OCI-LY7 (cell line): ENCODE measurements around the gene ARIH1. TPM values are rescaled to one million over a fixed set of nuclear protein-coding genes. Genes with fewer than 3 reads are reported as not detected.
A peak's percentile ranks its signal among the peaks of the same experiment; 100 is the strongest.

ENCODE experiments used
- BruUV-seq: library from RNA; stranded (reverse); fragments of 400-500 nt; replicated peaks from 2 replicates; lab custom pipeline; 2021; lab: Mats Ljungman, UMichigan
- CTCF ChIA-PET: fragments of 300-600 bp; sonication (Branson Sonifier 250); formaldehyde crosslinking; loops from one replicate; lab custom pipeline; 2022; ENCODE audit warnings: antibody characterized with exemption; ENCODE audit not compliant: unreplicated experiment; lab: Charles Lee
- POLR2A ChIA-PET: fragments of 300-600 bp; sonication (Branson Sonifier 250); formaldehyde crosslinking; loops from one replicate; lab custom pipeline; 2022; ENCODE audit warnings: antibody characterized with exemption; lab: Charles Lee
- DNase-seq: peaks from one replicate; pipeline ENCODE4 v3.0.0-alpha.2; 2015; ENCODE audit warnings: low spot score
- H2AFZ ChIP-seq: fragments of 200-600 bp; sonication (generic), shearing (Covaris generic); 2 replicates; pipeline ENCODE4 v1.6.1; 2014; ENCODE audit warnings: mild to moderate bottlenecking, antibody characterized with exemption, low read length, moderate library complexity
- H3K27ac ChIP-seq: fragments of 200-600 bp; sonication (generic); 2 replicates; pipeline ENCODE4 v1.5.1; 2014; ENCODE audit warnings: mixed run types, low read depth, mild to moderate bottlenecking, moderate library complexity, low read length, inconsistent platforms; ENCODE audit not compliant: poor library complexity, severe bottlenecking
- H3K36me3 ChIP-seq: fragments of 200-600 bp; sonication (generic); 2 replicates; pipeline ENCODE4 v1.6.1; 2014; ENCODE audit warnings: mild to moderate bottlenecking, antibody characterized with exemption, low read length, moderate library complexity, mixed read lengths; ENCODE audit not compliant: insufficient read depth
- H3K4me1 ChIP-seq: fragments of 200-600 bp; sonication (generic); 2 replicates; pipeline ENCODE4 v1.5.1; 2014; ENCODE audit warnings: mild to moderate bottlenecking, low read length; ENCODE audit not compliant: insufficient read depth, poor library complexity, severe bottlenecking
- H3K4me2 ChIP-seq: fragments of 200-600 bp; sonication (generic); 2 replicates; pipeline ENCODE4 v1.6.1; 2014; ENCODE audit warnings: mild to moderate bottlenecking, low read length
- H3K4me3 ChIP-seq: fragments of 200-600 bp; sonication (generic); 2 replicates; pipeline ENCODE4 v1.5.1; 2014; ENCODE audit warnings: mild to moderate bottlenecking, low read depth, low read length; ENCODE audit not compliant: poor library complexity, severe bottlenecking
- H3K79me2 ChIP-seq: fragments of 200-600 bp; sonication (generic); 2 replicates; pipeline ENCODE4 v1.6.1; 2016; ENCODE audit warnings: low read depth, mild to moderate bottlenecking, low read length, moderate library complexity, mixed read lengths; ENCODE audit not compliant: insufficient read depth
- H3K9me2 ChIP-seq: fragments of 200-600 bp; sonication (generic); 2 replicates; pipeline ENCODE4 v1.6.1; 2016; ENCODE audit warnings: mild to moderate bottlenecking, low read length, mixed read lengths; ENCODE audit not compliant: insufficient read depth
- H3K9me3 ChIP-seq: fragments of 200-600 bp; sonication (generic); 2 replicates; pipeline ENCODE4 v1.6.1; 2014; ENCODE audit warnings: mild to moderate bottlenecking, mixed run types, low read length, mixed read lengths
- H4K20me1 ChIP-seq: fragments of 200-600 bp; sonication (generic); 2 replicates; pipeline ENCODE4 v1.6.1; 2014; ENCODE audit warnings: mild to moderate bottlenecking, antibody characterized with exemption, low read length, moderate library complexity, mixed read lengths; ENCODE audit not compliant: insufficient read depth
- EZH2phosphoT487 ChIP-seq: fragments of 200-600 bp; sonication (generic); IDR thresholded peaks from 2 replicates; pipeline ENCODE4 v1.6.1; 2018; ENCODE audit warnings: low read depth, borderline replicate concordance, mild to moderate bottlenecking, mixed run types, antibody characterized with exemption, low read length, moderate library complexity, mixed read lengths
- intact Hi-C: fragments of 100-400 bp; cut with micrococcal nuclease; formaldehyde crosslinking; loops from one replicate; pipeline ENCODE4 v1.10.0; 2022; ENCODE audit not compliant: unreplicated experiment
- total RNA-seq, 2 experiments: library from RNA; depleted of rRNA in 1 of 2; stranded (reverse); fragments of >200 nt in 1 of 2; shearing (Covaris generic) in 1 of 2; gene quantifications; 2 replicates each; pipeline ENCODE4 v1.2.3, GENCODE V29; 2014 to 2022
- TF ChIP-seq, protein P1 (sequence below): fragments of 200-600 bp; sonication (generic); conservative IDR thresholded peaks from 2 replicates; pipeline ENCODE4 v1.5.1; 2014; ENCODE audit warnings: mild to moderate bottlenecking, antibody characterized with exemption, low read length, moderate library complexity, mixed read lengths

Gene ARIH1
- total RNA-seq, 2 experiments from 2014 or later: 33.0 to 142 TPM

DNA sequence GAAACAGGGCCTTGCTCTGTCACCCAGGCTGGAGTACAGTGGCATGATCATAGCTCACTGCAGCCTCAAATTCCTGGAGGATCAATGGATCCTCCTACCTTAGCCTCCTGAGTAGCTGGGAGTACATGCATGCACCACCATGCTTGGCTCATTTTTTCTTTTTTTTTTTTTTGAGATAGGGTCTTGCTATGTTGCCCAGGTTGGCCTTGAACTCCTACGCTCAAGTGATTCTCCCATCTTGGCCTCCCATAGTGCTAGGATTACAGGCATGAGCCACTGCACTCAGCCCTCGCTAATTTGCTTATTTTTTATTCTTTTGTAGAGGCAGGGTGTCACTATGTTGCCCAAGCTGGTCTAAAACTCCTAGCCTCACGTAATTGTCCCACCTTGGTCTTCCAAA lies 6.0 kb upstream of the ARIH1 start:
- Histone ChIP-seq H3K27ac (no peak overlapping the region), H2AFZ (no peak overlapping the region), H3K4me3 (no peak overlapping the region), H3K9me3 (no peaks in the 10 kb centered on the region), H3K9me2 (no peaks in the 10 kb centered on the region), H3K4me1 (peaks cover 10% of the 10 kb centered on the region), H3K4me2 (no peak overlapping the region), H4K20me1 (no peaks in the 10 kb centered on the region), H3K36me3 (no peaks in the 10 kb centered on the region), H3K79me2 (no peaks in the 10 kb centered on the region; the same call in 1 of the 2 replicates)
- TF ChIP-seq, protein P1, sequence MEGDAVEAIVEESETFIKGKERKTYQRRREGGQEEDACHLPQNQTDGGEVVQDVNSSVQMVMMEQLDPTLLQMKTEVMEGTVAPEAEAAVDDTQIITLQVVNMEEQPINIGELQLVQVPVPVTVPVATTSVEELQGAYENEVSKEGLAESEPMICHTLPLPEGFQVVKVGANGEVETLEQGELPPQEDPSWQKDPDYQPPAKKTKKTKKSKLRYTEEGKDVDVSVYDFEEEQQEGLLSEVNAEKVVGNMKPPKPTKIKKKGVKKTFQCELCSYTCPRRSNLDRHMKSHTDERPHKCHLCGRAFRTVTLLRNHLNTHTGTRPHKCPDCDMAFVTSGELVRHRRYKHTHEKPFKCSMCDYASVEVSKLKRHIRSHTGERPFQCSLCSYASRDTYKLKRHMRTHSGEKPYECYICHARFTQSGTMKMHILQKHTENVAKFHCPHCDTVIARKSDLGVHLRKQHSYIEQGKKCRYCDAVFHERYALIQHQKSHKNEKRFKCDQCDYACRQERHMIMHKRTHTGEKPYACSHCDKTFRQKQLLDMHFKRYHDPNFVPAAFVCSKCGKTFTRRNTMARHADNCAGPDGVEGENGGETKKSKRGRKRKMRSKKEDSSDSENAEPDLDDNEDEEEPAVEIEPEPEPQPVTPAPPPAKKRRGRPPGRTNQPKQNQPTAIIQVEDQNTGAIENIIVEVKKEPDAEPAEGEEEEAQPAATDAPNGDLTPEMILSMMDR: no peak
- TF ChIP-seq EZH2phosphoT487: no peak
- no peak for DNase-seq
- intact Hi-C loops: no loop called here
- ChIA-PET CTCF (no interaction called here), POLR2A (interaction anchor here (0.5 kb wide), 1 partner anchor 17 kb away, joined by 4 read pairs; no protein-coding TSS in a partner anchor)
- no TSS peak for BruUV-seq

DNA sequence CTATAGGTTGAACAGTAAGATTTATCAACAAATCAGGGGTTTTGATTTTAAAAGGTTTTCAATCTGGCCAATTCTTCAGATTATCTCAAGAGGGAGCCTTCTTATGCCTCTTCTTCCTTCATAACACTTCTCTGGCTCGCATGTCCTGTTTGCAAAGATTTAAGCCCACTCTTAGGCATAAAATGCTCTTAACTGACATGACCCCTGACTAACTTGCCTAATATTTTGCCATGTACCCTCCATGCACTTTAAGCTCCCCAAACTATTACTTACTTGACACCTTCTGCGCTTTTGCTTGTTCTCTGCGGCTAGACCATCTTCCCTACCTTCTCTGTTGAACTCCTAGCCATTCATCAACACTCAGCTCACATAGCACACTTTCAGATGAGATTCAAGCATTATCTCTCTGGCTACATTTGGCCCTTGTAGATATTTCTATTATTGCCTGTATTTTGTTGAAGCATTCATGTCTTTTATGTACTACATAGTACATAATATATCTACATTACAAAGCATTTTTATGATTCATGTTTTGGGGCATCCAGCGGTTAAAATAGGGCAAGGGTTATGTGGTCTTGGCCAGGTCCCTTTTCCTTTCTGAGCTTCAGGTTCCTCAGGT lies 1.0 kb upstream of the ARIH1 start:
- Histone ChIP-seq H3K9me3 (no peaks in the 10 kb centered on the region), H3K79me2 (peaks cover 37% of the 10 kb centered on the region), H3K4me1 (peaks cover 30% of the 10 kb centered on the region), H2AFZ (peak overlapping the region; percentile 77), H3K4me3 (peak overlapping the region; percentile 94), H3K9me2 (no peaks in the 10 kb centered on the region), H3K27ac (peak overlapping the region; percentile 85), H4K20me1 (peaks cover 20% of the 10 kb centered on the region), H3K4me2 (peak overlapping the region; percentile 96), H3K36me3 (peaks cover 30% of the 10 kb centered on the region)
- BruUV-seq: no TSS peak
- intact Hi-C loops: loop anchor here (5.0 to 10.0 kb wide), 2 partner anchors 201 to 212 kb away; partner anchors contain the start of genes BBS4, HIGD2B and PARP6
- ChIA-PET CTCF (interaction anchor here (0.8 kb wide), 1 partner anchor 10 kb away, joined by 3 read pairs; no protein-coding TSS in a partner anchor), POLR2A (interaction anchor here (0.6 to 0.9 kb wide), 5 partner anchors 16 to 143 kb away, joined by 3 to 4 read pairs (median 3); partner anchors contain the start of gene HEXA)
- no peak for TF ChIP-seq EZH2phosphoT487
- TF ChIP-seq, protein P1: no peak; the same call in 1 of the 2 replicates
- DNase-seq: peak; percentile 29

DNA sequence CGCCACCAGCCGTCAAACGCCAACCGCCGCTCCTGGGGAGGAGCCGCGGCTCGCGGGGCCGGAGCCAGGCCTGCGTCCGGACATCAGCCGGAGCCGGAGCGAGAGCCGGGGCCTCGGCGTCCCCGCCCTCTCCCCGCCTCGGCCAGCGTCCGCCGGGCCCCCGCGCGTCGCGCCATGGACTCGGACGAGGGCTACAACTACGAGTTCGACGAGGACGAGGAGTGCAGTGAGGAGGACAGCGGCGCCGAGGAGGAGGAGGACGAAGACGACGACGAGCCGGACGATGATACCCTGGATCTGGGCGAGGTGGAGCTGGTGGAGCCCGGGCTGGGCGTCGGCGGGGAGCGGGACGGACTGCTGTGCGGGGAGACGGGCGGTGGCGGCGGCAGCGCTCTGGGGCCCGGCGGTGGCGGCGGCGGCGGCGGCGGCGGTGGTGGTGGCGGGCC lies 359 bp downstream of the ARIH1 start:
- CTCF ChIA-PET: no interaction called here
- intact Hi-C loops: loop anchor here (2.0 to 10.0 kb wide), 3 partner anchors 202 to 244 kb away; partner anchors contain the start of genes BBS4, HIGD2B, PARP6 and PKM

More for the DNA sequence above, 359 bp downstream of the ARIH1 start:
- BruUV-seq: no TSS peak
- Histone ChIP-seq H3K79me2 (peaks cover 50% of the 10 kb centered on the region), H4K20me1 (peaks cover 20% of the 10 kb centered on the region), H3K27ac (peak overlapping the region; percentile 85), H3K4me2 (peak overlapping the region; percentile 96), H3K9me3 (no peaks in the 10 kb centered on the region), H3K4me1 (peaks cover 30% of the 10 kb centered on the region), H3K4me3 (peak overlapping the region; percentile 94), H3K36me3 (peaks cover 44% of the 10 kb centered on the region), H3K9me2 (no peaks in the 10 kb centered on the region), H2AFZ (0 out of 2 replicates have a peak overlapping the region, but pooled peaks have one; percentile 9)
- POLR2A ChIA-PET: interaction anchor here (1.8 kb wide), 1 partner anchor 19 kb away, joined by 5 read pairs; no protein-coding TSS in a partner anchor
- DNase-seq: no peak
- TF ChIP-seq EZH2phosphoT487: no peak
- TF ChIP-seq, protein P1: no peak
